Bronchial epithelial cell (primary cell): ENCODE results near the gene MOG. TPM values are rescaled to one million over a fixed set of nuclear protein-coding genes. Genes with fewer than 3 reads are reported as not detected.
A peak's percentile ranks its signal among the peaks of the same experiment; 100 is the strongest.

Source experiments
- DNase-seq: peaks from one replicate; pipeline ENCODE4 v3.0.0-alpha.2; 2010; ENCODE audit warnings: low read depth
- FAIRE-seq: peaks from 2 replicates; lab custom pipeline; 2011; peaks lifted over from hg19 to GRCh38; lab: Jason Lieb, UNC
- H3K27me3 ChIP-seq: 2 replicates; pipeline ENCODE4 v1.5.1; 2011; ENCODE audit warnings: low read length; ENCODE audit not compliant: control insufficient read depth, insufficient read depth
- H3K36me3 ChIP-seq: 2 replicates; pipeline ENCODE4 v1.5.1; 2011; ENCODE audit warnings: low read length; ENCODE audit not compliant: control insufficient read depth, insufficient read depth
- H3K4me3 ChIP-seq: 2 replicates; pipeline ENCODE4 v1.5.1; 2011; ENCODE audit warnings: mild to moderate bottlenecking, low read depth, low read length, control low read depth
- CTCF ChIP-seq: IDR thresholded peaks from 2 replicates; pipeline ENCODE4 v1.5.1; 2011; ENCODE audit warnings: mild to moderate bottlenecking, moderate library complexity, low read length, control low read depth, inconsistent platforms; ENCODE audit not compliant: insufficient read depth, severe bottlenecking
- total RNA-seq: library from RNA; depleted of rRNA; stranded (reverse); fragments of >200 nt; gene quantifications from 2 replicates; pipeline ENCODE4 v1.2.1, GENCODE V29; 2014

Gene MOG
- total RNA-seq, 1 donor from 2014 or later, result not detected

GRCh38 chr6:29675561-29675960, 18.7 kb downstream of the MOG start:
- Histone ChIP-seq H3K36me3 (no peaks in the 10 kb centered on the region), H3K4me3 (no peak overlapping the region), H3K27me3 (peaks cover 3% of the 10 kb centered on the region)
- DNase-seq (peak; percentile 75), FAIRE-seq (no peak)
- no peak for TF ChIP-seq CTCF

GRCh38 chr6:29676981-29677601, 20.2 kb downstream of the MOG start:
- Histone ChIP-seq H3K36me3 (no peaks in the 10 kb centered on the region), H3K4me3 (no peak overlapping the region), H3K27me3 (no peaks in the 10 kb centered on the region)
- no peak for TF ChIP-seq CTCF
- FAIRE-seq (peak; percentile 7), DNase-seq (peak; percentile 71)

GRCh38 chr6:29678114-29678513, 21.2 kb downstream of the MOG start:
- TF ChIP-seq CTCF, result no peak
- Histone ChIP-seq H3K36me3 (no peaks in the 10 kb centered on the region), H3K27me3 (no peaks in the 10 kb centered on the region), H3K4me3 (no peak overlapping the region)
- FAIRE-seq, result no peak
- DNase-seq, result peak; percentile 90

GRCh38 chr6:29679962-29680361, 23.1 kb downstream of the MOG start:
- no peak for FAIRE-seq
- no peak overlapping the region for H3K4me3 ChIP-seq
- TF ChIP-seq CTCF, result no peak
- DNase-seq, result peak; percentile 18
- H3K36me3 ChIP-seq, result no peaks in the 10 kb centered on the region
- H3K27me3 ChIP-seq, result no peaks in the 10 kb centered on the region

- no peak overlapping the region for H3K4me3 ChIP-seq
- H3K36me3 ChIP-seq, result no peaks in the 10 kb centered on the region
- no peaks in the 10 kb centered on the region for H3K27me3 ChIP-seq
- DNase-seq, result no peak
- no peak for TF ChIP-seq CTCF
- FAIRE-seq, result no peak
Measured at GRCh38 chr6:29680416-29680815, 23.5 kb downstream of the MOG start.

GRCh38 chr6:29680904-29681303, 24.0 kb downstream of the MOG start, which contains the start of gene ZFP57:
ZFP57 (minus strand) TSS chr6:29681152; CDS start chr6:29677003, 4,149 bp downstream.
- no peak within 1 kb of the TSS for H3K4me3 ChIP-seq
- H3K36me3 ChIP-seq, result no peaks in the 10 kb centered on the region
- FAIRE-seq (no peak), DNase-seq (no peak)
- H3K27me3 ChIP-seq, result no peaks in the 10 kb centered on the region
- TF ChIP-seq CTCF, result no peak
